ENCODE data around the gene GBX2. TPM values are rescaled to one million over a fixed set of nuclear protein-coding genes. Genes with fewer than 3 reads are reported as not detected.

The GBX2 gene
- total and polyA plus RNA-seq, 2 of the 13 experiments (the other 11 are each of a cell fraction or from before 2014, with no cell fraction given): not detected

GRCh38 chr2:236173036-236173728 lies 5.0 kb upstream of the GBX2 start (continued):
- TF ChIP-seq JUN (CRISPR knock-in tag; IDR thresholded peaks at IDR 0.05): no peak
- no peak for TF ChIP-seq WIZ (CRISPR knock-in tag; IDR thresholded peaks at IDR 0.05)
- TF ChIP-seq ZBTB44 (CRISPR knock-in tag; IDR thresholded peaks at IDR 0.05): no peak
- TF ChIP-seq BORCS8-MEF2B (CRISPR knock-in tag; IDR thresholded peaks at IDR 0.05): no peak

- intact Hi-C loops (cut with micrococcal nuclease; ENCODE audit: unreplicated experiment): no loop called here
- H2AFZ ChIP-seq (ENCODE audit: low read length): no peak overlapping the region
- no peak overlapping the region for H3K9ac ChIP-seq (ENCODE audit: insufficient read depth, low read depth, low read length)
- peaks cover 29 to 91% of the 10 kb centered on the region in 2 experiments for H3K27me3 ChIP-seq (ENCODE audit: control insufficient read depth in 1 of 2, insufficient read depth in 2 of 2, low read length in 2 of 2)
- H3K79me2 ChIP-seq (ENCODE audit: insufficient read depth, low read length): no peaks in the 10 kb centered on the region
- H3K4me3 ChIP-seq (replicated peaks in 1 of 3; ENCODE audit: insufficient read depth in 1 of 3, low read depth in 2 of 3, low read length in 3 of 3): no peak overlapping the region
- CTCF ChIA-PET (ENCODE audit: low intra/inter-chr PET ratio, low total read pairs): no interaction called here
- no peak overlapping the region for H3K4me2 ChIP-seq (ENCODE audit: low read depth, low read length)
- in situ Hi-C loops (cut with HindIII; ENCODE audit: extremely low pct_ligation_motif_present, low pct_unique_long_range_greater_than_20kb): no loop called here
- H3K36me3 ChIP-seq (replicated peaks in 1 of 2; ENCODE audit: control insufficient read depth in 1 of 2, insufficient read depth in 2 of 2, low read length in 2 of 2): no peaks in the 10 kb centered on the region
- no TSS peak for BruUV-seq (replicated peaks)
- no peak overlapping the region for H3K27ac ChIP-seq (ENCODE audit: extremely low read length, insufficient read depth, low read length)
- FAIRE-seq (no peak), ATAC-seq (no peak), DNase-seq (ENCODE audit: low spot score) (no peak)
- POLR2A ChIA-PET: no interaction called here
- no peaks in the 10 kb centered on the region for H3K9me3 ChIP-seq (ENCODE audit: low read length)
- TF ChIP-seq RARA (CRISPR knock-in tag; IDR thresholded peaks at IDR 0.05) (no peak), TEAD3 (CRISPR knock-in tag; optimal IDR thresholded peaks at IDR 0.05; ENCODE audit: borderline replicate concordance) (no peak), HNRNPLL (IDR thresholded peaks at IDR 0.05; ENCODE audit: low read depth, low read length, poor library complexity, severe bottlenecking) (peak; percentile 52), ZMAT5 (CRISPR knock-in tag; IDR thresholded peaks at IDR 0.05; ENCODE audit: borderline replicate concordance, low read depth) (no peak), ETS1 (CRISPR knock-in tag; IDR thresholded peaks at IDR 0.05) (no peak)
- H4K20me1 ChIP-seq (ENCODE audit: insufficient read depth, low read length): peaks cover 12% of the 10 kb centered on the region
- WGBS (ENCODE audit: low lambda C conversion rate): 32% methylated on average over 19 of the region's 46 CpGs
- no peaks in the 10 kb centered on the region for H3K4me1 ChIP-seq (ENCODE audit: insufficient read depth, low read length)
These were observed 4.3 kb upstream of the GBX2 start for GRCh38 chr2:236172255-236173035.
